Left hindlimb (tissue), 1 donor: ENCODE results near the gene MYLK4.
A peak's percentile ranks its signal among the peaks of the same experiment; 100 is the strongest.

ENCODE experiments used
- DNase-seq: peaks from one replicate; pipeline ENCODE4 v3.0.0-alpha.2; 2018

Gene MYLK4

GRCh38 chr6:2732503-2733089 is 18.1 kb downstream of the MYLK4 start:
- no peak for DNase-seq

- DNase-seq: no peak
Observed at GRCh38 chr6:2731281-2731909, 19.3 kb downstream of the MYLK4 start.

DNA sequence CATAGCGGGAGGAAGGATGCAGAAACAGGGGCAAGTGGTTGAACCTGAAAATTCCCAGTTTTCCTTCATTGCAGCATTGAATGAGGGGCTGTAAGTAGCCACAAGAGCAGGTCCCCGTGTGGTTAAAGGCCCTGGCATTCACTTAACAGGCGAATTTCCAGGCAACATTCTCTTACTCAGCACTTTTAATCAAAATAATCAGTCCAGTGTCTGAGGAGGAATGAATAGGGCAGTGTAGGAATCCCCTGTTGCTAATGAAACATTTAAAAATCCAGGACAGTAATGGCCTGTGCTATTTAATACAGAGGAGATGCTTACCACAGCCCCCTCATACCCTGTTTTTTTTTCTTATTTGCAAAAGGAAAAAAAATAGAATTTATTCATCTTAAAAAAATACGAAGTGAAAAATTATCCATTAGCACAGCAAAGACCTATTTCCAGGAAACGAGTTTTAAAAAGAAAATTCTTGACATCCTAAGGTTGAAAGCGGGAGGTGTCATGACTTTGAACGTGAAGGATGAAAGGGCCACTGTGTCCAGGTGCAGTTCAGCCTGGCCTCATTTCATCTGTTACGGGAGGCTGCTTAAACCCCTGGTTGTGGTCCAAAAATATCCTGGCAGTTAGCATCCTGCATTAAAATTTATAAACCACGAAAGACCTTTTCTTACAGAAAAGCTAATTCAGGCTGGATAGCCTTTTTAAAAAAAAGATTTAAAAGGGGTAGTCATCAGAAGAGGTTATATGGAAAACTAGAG is 20.2 kb downstream of the MYLK4 start:
- peak; percentile 64 for DNase-seq

DNA sequence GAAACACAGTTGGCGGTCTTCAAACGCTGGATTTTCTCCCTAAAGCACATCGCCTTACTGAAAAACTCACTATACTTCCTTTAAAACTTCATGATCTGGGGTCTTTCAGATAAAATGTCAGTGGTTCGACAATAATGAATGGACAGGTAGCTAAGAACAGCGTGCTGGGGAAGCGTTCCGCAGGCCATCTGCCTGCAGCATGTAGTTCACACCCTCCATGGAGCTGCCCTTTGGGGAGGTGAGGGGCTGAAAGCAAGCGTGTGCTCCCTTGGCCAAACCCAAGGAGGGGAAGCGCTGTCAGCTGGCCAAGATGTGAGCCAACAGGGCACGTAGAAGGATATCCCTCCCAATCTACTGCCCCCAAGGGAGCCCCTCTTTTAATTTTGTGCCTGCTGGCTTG is 20.8 kb downstream of the MYLK4 start:
- no peak for DNase-seq

DNA sequence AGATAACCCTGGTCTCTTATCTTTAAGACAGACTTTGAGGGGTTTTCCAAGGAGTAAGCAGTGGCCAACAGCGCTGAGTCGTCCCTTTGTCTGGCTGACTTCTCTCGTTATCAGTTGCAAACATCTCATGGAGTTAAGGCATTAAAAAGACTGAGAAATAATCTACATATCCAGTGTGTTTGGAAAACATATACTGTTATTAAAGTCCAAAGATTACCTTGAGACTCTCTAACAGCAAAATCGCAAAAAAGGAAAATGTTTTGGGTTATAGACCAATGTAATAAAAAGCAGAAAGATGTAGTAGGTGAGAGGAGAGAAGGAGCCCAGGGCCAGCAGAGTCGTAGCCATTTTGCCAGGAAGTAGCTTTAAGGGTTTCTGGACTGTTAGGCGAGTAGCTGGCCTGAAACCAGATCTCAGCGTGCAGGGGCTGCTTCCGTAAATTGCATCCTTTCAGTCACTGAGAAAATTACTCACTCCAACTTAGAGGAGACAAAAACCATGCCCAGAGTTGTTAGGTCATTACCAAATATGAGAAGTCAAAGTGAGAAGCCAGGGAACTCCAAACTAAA is 24.6 kb downstream of the MYLK4 start:
- no peak for DNase-seq

DNA sequence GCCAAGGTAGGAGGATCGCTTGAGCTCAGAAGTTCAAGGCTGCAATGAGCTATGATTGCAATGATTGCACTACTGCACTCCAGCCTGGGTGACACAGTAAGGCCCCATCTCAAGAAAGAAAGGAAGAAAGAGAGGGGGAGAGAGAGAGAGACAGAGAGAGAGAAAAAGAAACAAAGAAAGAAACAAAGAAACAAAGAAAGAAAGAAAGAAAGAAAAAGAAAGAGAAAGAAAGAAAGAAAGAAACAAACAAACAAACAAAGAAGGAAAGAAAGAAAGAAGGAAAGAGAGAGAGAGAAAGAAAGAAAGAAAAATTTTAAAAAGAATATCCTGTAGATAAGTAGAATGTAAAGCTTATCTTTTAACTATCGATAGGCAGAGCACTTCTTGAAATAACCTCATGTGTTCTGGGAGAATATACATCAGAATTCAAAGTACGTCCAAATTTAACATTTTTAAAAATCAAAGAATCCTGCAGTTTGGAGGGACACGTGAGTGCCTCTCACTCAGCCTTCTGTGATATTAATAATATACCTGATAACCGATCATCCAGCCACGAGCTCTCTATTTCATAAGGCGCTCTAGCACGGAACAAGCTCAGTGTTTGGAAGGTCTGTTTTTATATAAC is 25.2 kb downstream of the MYLK4 start:
- DNase-seq: no peak

DNA sequence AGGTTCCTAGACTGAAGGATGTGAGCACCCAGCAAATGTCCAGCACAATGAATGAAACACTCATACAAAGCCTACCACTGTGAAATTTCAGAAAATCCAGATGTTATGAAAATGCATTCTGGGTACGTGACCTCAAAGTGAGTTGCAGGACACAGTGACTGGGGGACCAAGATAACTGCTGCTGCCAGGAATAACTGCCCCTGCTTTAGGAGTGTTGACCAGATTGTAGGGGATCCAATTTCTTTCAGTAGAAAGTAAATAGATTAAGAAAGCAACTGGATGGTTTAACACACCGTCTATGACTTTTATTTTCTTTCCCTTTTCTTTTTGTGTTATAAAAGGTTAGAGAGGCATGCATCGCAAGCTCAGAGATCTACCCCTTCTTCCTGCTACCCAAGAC is 29.5 kb downstream of the MYLK4 start:
- DNase-seq: no peak

GRCh38 chr6:2719093-2719455 is 31.6 kb downstream of the MYLK4 start:
- no peak for DNase-seq

GRCh38 chr6:2718334-2719092 is 32.2 kb downstream of the MYLK4 start:
- no peak for DNase-seq

- no peak for DNase-seq
Observed at GRCh38 chr6:2716936-2717700, 33.6 kb downstream of the MYLK4 start.

DNA sequence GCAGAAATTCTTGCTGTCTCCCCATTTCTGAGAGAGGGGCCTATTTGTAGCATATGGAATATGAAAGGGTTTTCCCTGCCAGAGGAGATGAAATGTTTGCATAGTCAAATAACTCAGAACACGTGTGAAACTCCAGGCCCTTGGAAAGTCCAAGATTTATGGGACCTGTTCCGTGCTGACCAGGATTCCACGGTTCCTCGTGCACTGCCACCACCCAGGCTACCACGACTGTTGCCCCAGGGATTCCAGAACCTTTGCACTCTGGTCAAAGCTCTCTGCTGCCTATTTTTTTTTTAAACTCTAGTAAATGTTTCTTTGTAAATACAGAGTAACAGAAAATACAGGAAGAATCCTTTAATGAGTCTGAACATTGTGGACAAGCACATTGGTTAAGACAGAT is 35.0 kb downstream of the MYLK4 start:
- no peak for DNase-seq

DNA sequence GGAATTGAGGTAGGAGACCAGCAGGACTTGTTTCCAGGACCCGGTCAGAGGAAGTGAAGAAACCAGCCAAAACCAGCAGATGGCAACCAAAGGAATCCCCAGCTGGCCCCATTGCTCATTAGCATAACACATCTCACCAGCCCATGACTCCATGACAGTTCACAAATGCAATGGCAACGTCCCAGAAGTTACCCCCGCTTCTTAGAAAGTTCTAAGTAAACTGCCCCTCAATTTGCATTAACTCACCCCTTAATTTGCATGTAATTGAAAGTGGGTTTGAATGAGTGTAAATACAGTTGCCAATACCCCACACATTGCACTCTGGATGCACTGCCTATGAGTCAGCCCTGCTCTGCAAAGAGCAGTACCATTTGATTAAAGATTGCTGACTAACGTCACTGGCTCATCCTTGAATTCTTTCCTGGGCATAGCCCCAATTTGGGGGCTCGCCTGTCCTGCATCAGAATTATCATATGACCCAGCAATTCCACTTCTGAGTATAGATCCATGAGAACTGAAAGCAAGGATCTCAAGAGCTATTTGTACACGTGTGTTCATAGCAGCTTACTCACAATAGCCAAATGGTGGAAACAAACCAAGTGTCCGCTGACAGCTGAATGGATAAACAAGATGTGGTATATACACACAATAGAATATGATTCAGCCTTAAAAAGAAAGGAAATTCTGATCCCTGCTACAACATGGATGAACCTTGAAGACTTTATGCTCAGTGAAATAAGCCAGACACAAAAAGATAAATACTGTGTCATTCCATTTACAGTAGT is 36.4 kb downstream of the MYLK4 start:
- DNase-seq: no peak

DNA sequence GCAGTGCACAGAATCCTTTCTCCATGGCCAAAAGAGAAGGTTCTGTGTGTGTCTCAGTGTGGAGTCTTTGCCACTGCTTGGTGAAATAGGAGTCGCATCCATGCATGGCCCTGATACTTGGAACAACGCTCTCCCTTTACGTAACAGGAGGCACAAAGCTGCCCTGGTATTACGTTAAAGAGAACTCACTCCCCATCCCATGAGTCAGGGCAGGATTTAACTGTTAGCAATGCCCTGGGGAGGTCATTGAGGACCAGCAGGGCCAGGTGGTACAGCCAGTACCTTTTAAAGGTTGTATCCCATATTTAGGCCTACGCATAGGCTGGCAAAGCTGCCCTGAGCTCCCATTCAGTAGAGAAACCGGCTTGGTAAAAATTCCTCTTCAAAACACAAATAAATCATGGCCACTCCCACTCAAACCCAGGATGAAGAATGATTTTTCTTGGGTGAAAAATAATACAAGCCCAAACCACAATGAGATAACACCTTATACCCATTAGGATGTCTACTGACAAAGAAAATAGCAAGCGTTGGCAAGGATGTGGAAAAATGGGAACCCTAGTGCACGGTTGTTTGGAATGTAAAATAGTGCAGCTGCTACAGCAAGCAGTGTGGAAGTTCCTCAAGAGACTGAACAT is 37.1 kb downstream of the MYLK4 start:
- DNase-seq: no peak

GRCh38 chr6:2712102-2712501 is 38.6 kb downstream of the MYLK4 start:
- DNase-seq: no peak

GRCh38 chr6:2710412-2710811 is 40.3 kb downstream of the MYLK4 start:
- no peak for DNase-seq

DNA sequence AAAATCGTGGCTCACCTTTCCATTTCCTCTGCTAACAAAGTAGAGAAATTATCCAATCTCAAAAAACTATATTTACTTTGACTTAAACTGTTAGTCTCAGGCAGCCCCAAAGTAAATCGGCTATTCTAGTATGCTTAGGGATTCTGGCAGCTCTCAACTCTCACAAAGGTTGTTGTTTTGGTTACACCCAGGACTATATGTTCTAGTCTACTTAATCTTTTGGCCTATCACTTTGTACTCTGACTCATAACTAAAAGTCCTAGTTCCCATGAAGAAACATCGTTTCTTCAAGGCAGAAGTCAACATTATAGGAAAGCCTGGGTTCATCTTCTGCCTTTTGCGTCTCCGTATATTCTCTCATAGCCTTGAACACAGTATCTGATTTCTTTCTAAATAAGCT is 42.3 kb downstream of the MYLK4 start:
- no peak for DNase-seq

GRCh38 chr6:2706558-2706957 is 44.2 kb downstream of the MYLK4 start:
- DNase-seq: no peak

GRCh38 chr6:2705256-2705655 is 45.5 kb downstream of the MYLK4 start:
- DNase-seq: no peak

- no peak for DNase-seq
Observed at GRCh38 chr6:2697291-2697690, 53.4 kb downstream of the MYLK4 start.

GRCh38 chr6:2695454-2696095 is 55.1 kb downstream of the MYLK4 start:
- no peak for DNase-seq
